ENCODE results near the gene NDST1.

DNA sequence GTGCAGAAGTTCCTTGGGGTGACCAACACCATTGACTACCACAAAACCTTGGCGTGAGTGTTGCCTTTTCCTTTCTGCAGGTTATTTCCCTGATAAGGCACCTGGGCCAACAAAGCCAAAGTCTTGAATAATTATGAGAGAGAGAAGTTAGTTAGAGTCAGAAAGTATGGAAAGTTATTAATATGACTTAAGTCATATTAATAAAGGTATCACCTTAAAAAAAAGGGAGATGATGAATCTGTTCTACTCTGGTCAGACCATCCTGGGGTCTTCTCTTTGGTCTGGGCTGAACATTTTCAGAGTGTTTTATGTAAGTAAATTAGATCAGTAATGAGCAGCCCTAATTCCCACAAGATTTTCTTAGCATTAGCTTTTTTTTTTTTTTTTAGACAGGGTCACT, 41.8 kb downstream of the NDST1 start:
- TF ChIP-seq, protein P1, sequence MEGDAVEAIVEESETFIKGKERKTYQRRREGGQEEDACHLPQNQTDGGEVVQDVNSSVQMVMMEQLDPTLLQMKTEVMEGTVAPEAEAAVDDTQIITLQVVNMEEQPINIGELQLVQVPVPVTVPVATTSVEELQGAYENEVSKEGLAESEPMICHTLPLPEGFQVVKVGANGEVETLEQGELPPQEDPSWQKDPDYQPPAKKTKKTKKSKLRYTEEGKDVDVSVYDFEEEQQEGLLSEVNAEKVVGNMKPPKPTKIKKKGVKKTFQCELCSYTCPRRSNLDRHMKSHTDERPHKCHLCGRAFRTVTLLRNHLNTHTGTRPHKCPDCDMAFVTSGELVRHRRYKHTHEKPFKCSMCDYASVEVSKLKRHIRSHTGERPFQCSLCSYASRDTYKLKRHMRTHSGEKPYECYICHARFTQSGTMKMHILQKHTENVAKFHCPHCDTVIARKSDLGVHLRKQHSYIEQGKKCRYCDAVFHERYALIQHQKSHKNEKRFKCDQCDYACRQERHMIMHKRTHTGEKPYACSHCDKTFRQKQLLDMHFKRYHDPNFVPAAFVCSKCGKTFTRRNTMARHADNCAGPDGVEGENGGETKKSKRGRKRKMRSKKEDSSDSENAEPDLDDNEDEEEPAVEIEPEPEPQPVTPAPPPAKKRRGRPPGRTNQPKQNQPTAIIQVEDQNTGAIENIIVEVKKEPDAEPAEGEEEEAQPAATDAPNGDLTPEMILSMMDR (IDR thresholded peaks at IDR 0.05) = no peak
- no peak for TF ChIP-seq POLR2AphosphoS5 (IDR thresholded peaks at IDR 0.05)
- no peak for TF ChIP-seq POLR2A (IDR thresholded peaks at IDR 0.05)
